SK-N-MC (cell line): ENCODE results near the gene BRIP1.
"Not testable (repeated sequence)": the region's sequence is repeated elsewhere in the genome, so short reads cannot be mapped to it uniquely, and the experiment has no call there.

Source experiments
- DNase-seq: peaks from one replicate; pipeline ENCODE4 v3.0.0-alpha.2; 2011; ENCODE audit warnings: low read depth, low spot score
- H3K27ac ChIP-seq: fragments of 200-600 bp; sonication (generic); 2 replicates; pipeline ENCODE4 v1.5.1; 2016; ENCODE audit warnings: mixed run types
- H3K36me3 ChIP-seq: fragments of 200-600 bp; sonication (generic); 2 replicates; pipeline ENCODE4 v1.6.1; 2017; ENCODE audit warnings: antibody characterized with exemption, low read length, mixed read lengths; ENCODE audit not compliant: insufficient read depth
- H3K4me3 ChIP-seq: fragments of 200-600 bp; sonication (generic); 2 replicates; pipeline ENCODE4 v1.5.1; 2016
- H3K9ac ChIP-seq: fragments of 200-600 bp; sonication (generic); 2 replicates; pipeline ENCODE4 v1.8.0; 2017; ENCODE audit warnings: mixed run types, mixed read lengths; ENCODE audit not compliant: insufficient read length
- H3K9me3 ChIP-seq: fragments of 200-600 bp; sonication (generic); 2 replicates; pipeline ENCODE4 v1.6.1; 2017; ENCODE audit warnings: low read depth, mild to moderate bottlenecking, antibody characterized with exemption, low read length, moderate library complexity, mixed read lengths
- EZH2 ChIP-seq: fragments of 200-600 bp; sonication (generic); IDR thresholded peaks from one replicate; pipeline ENCODE4 v1.6.1; 2017; ENCODE audit warnings: antibody characterized with exemption
- FOXP2 ChIP-seq: optimal IDR thresholded peaks from 2 replicates; pipeline ENCODE3; 2011; ENCODE audit warnings: mild to moderate bottlenecking, moderate library complexity; ENCODE audit not compliant: insufficient read depth; ENCODE audit errors: extremely low read length, control extremely low read depth
- POLR2AphosphoS5 ChIP-seq: IDR thresholded peaks from 2 replicates; pipeline ENCODE4 v1.6.1; 2012; ENCODE audit warnings: mild to moderate bottlenecking, low read depth, low read length, borderline replicate concordance

Gene BRIP1

GRCh38 chr17:61683466-61683865, 179.9 kb downstream of the BRIP1 start:
- TF ChIP-seq EZH2 (no peak), POLR2AphosphoS5 (no peak), FOXP2 (no peak)

GRCh38 chr17:61680921-61681320, 182.4 kb downstream of the BRIP1 start:
- no peak for TF ChIP-seq POLR2AphosphoS5
- 0 out of 2 replicates have a peak, but pooled peaks cover 5% of the 10 kb centered on the region for H3K36me3 ChIP-seq
- H3K27ac ChIP-seq, result no peak overlapping the region
- no peaks in the 10 kb centered on the region for H3K9me3 ChIP-seq
- no peak overlapping the region for H3K4me3 ChIP-seq
- no peak for DNase-seq
- H3K9ac ChIP-seq, result no peak overlapping the region

More at GRCh38 chr17:61683466-61683865, 179.9 kb downstream of the BRIP1 start:
- no peaks in the 10 kb centered on the region for H3K9me3 ChIP-seq
- no peak for DNase-seq
- no peak overlapping the region for H3K27ac ChIP-seq
- 0 out of 2 replicates have a peak, but pooled peaks cover 11% of the 10 kb centered on the region for H3K36me3 ChIP-seq
- no peak overlapping the region for H3K9ac ChIP-seq
- no peak overlapping the region for H3K4me3 ChIP-seq

DNA sequence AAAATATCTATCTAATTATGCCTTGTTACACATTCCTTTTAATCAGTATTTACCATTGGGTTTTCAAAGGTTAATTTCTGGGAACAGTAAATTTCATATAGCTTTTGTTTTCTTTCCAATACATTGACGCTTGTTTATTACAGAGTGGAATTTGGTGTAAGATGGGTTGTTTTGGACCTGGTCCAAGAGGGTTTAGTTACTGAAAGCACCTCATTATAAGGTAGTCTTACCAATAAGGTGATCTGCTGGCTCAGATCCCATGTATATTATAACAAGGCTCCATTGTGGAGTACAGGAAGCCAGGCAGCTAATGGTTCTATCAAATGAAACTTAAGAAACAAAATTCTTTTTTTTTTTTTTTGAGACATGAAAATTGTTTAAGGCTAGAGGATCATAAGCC, 185.0 kb downstream of the BRIP1 start:
- Histone ChIP-seq H3K27ac (no peak overlapping the region), H3K9ac (no peak overlapping the region), H3K36me3 (no peaks in the 10 kb centered on the region), H3K4me3 (no peak overlapping the region), H3K9me3 (no peaks in the 10 kb centered on the region)
- no peak for DNase-seq
- TF ChIP-seq EZH2 (no peak), FOXP2 (no peak), POLR2AphosphoS5 (no peak)

DNA sequence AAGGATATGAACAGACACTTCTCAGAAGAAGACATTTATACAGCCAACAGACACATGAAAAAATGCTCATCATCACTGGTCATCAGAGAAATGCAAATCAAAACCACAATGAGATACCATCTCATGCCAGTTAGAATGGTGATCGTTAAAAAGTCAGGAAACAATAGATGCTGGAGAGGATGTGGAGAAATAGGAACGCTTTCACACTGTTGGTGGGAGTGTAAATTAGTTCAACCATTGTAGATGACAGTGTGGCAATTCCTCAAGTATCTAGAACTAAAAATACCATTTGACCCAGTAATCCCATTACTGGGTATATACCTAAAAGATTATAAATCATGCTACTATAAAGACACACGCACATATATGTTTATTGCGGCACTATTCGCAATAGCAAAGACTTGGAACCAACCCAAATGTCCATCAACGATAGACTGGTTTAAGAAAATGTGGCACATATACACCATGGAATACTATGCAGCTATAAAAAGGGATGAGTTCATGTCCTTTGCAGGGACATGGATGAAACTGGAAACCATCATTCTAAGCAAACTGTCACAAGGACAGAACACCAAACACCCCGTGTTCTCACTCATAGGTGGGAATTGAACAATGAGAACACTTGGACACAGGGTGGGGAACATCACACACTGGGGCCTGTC, 186.0 kb downstream of the BRIP1 start:
- not testable (repeated sequence) for H3K9me3 ChIP-seq, DNase-seq, H3K36me3 ChIP-seq, H3K9ac ChIP-seq, H3K27ac ChIP-seq, H3K4me3 ChIP-seq

GRCh38 chr17:61676522-61676921, 186.8 kb downstream of the BRIP1 start:
- H3K36me3 ChIP-seq, result not testable (repeated sequence)

DNA sequence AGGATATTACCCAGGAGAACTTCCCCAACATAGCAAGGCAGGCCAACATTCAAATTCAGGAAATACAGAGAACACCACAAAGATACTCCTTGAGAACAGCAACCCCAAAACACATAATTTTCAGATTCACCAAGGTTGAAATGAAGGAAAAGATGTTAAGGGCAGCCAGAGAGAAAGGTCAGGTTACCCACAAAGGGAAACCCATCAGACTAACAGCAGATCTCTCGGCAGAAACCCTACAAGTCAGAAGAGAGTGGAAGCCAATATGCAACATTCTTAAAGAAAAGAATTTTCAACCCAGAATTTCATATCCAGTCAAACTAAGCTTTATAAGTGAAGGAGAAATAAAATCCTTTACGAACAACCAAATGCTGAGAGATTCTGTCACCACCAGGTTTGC, 188.7 kb downstream of the BRIP1 start:
- not testable (repeated sequence) for H3K9me3 ChIP-seq, DNase-seq, H3K36me3 ChIP-seq, H3K9ac ChIP-seq, H3K4me3 ChIP-seq, H3K27ac ChIP-seq

More at GRCh38 chr17:61676522-61676921, 186.8 kb downstream of the BRIP1 start:
- not testable (repeated sequence) for H3K9me3 ChIP-seq, H3K4me3 ChIP-seq, H3K27ac ChIP-seq, H3K9ac ChIP-seq, DNase-seq

DNA sequence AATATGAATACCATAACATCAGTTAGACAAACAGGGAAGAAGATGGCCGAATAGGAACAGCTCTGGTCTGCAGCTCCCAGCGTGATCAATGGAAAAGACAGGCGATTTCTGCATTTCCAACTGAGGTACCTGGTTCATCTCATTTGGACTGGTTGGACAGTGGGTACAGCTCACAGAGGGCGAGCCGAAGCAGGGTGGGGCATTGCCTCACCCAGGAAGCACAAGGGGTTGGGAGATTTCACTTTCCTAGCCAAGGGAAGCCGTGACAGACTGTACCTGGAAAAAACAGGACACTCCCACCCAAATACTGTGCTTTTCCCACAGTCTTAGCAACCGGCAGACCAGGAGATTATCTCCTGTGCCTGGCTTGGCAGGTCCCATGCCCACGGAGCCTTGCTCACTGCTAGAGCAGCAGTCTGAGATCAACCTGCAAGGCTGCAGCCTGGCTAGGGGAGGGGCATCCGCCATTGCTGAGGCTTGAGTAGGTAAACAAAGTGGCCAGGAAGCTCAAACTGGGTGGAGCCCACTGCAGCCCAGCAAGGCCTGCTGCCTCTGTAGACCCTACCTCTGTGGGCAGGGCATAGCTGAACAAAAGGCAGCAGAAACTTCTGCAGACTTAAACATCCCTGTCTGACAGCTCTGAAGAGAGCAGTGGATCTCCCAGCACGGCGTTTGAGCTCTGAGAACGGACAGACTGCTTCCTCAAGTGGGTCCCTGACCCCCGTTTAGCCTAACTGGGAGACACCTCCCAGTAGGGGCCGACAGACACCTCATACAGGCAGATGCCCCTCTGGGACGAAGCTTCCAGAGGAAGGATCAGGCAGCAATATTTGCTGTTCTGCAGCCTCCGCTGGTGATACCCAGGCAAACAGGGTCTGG, 190.1 kb downstream of the BRIP1 start:
- H3K36me3 ChIP-seq, H3K27ac ChIP-seq, H3K9me3 ChIP-seq, DNase-seq, H3K9ac ChIP-seq, H3K4me3 ChIP-seq: not testable (repeated sequence)

DNA sequence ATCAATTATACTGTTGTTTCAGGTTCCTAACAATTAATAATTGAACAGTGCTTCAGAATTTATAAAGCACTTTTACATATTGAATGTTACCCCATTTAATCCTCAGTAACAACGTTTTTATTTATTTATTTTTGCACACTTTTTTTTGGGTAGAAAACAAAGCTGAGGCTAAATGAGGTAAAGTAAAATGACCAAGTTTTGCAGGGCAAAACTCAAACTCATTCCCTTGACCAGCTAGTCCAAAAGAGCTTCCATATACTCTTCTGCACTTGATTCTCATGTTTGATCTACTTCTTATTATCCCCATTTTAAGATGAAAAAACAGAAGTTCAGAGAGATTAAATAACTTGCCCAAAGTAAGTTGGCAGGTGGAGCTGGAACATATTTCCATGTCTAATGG, 191.2 kb downstream of the BRIP1 start:
- Histone ChIP-seq H3K9me3 (no peaks in the 10 kb centered on the region), H3K9ac (no peak overlapping the region), H3K36me3 (no peaks in the 10 kb centered on the region), H3K4me3 (no peak overlapping the region), H3K27ac (no peak overlapping the region)
- no peak for DNase-seq
- TF ChIP-seq EZH2 (no peak), POLR2AphosphoS5 (no peak), FOXP2 (no peak)

GRCh38 chr17:61670691-61671090, 192.6 kb downstream of the BRIP1 start:
- Histone ChIP-seq H3K27ac (no peak overlapping the region), H3K9me3 (no peaks in the 10 kb centered on the region), H3K36me3 (no peaks in the 10 kb centered on the region), H3K4me3 (no peak overlapping the region), H3K9ac (no peak overlapping the region)
- no peak for TF ChIP-seq EZH2
- no peak for TF ChIP-seq POLR2AphosphoS5
- TF ChIP-seq FOXP2, result no peak
- DNase-seq, result no peak
